Stimulated activated CD8-positive, alpha-beta memory T cell treated with anti-CD3 and anti-CD28 coated beads, Interleukin-2, amount 100 ng/mL, for 48 hours (primary cell): ENCODE results near the gene LTB4R2.
"Not testable (repeated sequence)": the region's sequence is repeated elsewhere in the genome, so short reads cannot be mapped to it uniquely, and the experiment has no call there.

Experiments used
- DNase-seq, 2 donors: peaks; one replicate each; pipeline ENCODE4 v3.0.0-alpha.2; 2020; ENCODE audit warnings: low read depth in 2 of 2

The LTB4R2 gene

GRCh38 chr14:24339284-24340151 is 29.6 kb downstream of the LTB4R2 start, which contains the start of gene RIPK3:
Gene RIPK3, minus strand, starts transcription at chr14:24339991. Its CDS starts 165 bp downstream, at chr14:24339826.
- DNase-seq: peak; percentile 49 to 62

GRCh38 chr14:24340606-24341005 is 30.7 kb downstream of the LTB4R2 start:
- no peak for DNase-seq

GRCh38 chr14:24342889-24343288 is 32.9 kb downstream of the LTB4R2 start:
- no peak for DNase-seq

GRCh38 chr14:24343795-24344660 is 34.1 kb downstream of the LTB4R2 start:
- no peak for DNase-seq

- DNase-seq: no peak
These were observed 37.2 kb downstream of the LTB4R2 start for GRCh38 chr14:24347134-24347533.

- no peak for DNase-seq
These were observed 38.2 kb downstream of the LTB4R2 start for GRCh38 chr14:24348186-24348585.

GRCh38 chr14:24349742-24350141 is 39.8 kb downstream of the LTB4R2 start:
- no peak for DNase-seq

- DNase-seq: no peak
These were observed 41.6 kb downstream of the LTB4R2 start for GRCh38 chr14:24351517-24351916.

GRCh38 chr14:24353559-24354481 is 43.9 kb downstream of the LTB4R2 start:
- DNase-seq: no peak

GRCh38 chr14:24354482-24354825 is 44.5 kb downstream of the LTB4R2 start:
- not testable (repeated sequence) for DNase-seq

GRCh38 chr14:24355009-24355408 is 45.1 kb downstream of the LTB4R2 start:
- no peak for DNase-seq

- DNase-seq: no peak
These were observed 46.3 kb downstream of the LTB4R2 start for GRCh38 chr14:24356208-24356607.

- DNase-seq: no peak
These were observed 50.3 kb downstream of the LTB4R2 start for GRCh38 chr14:24360281-24360680.

GRCh38 chr14:24361326-24361725 is 51.4 kb downstream of the LTB4R2 start:
- DNase-seq: no peak
